Activated T-cell treated with anti-CD3 and anti-CD28 coated beads for 48 hours (primary cell): ENCODE measurements around the gene FBXL4.

Experiments used
- DNase-seq: peaks from one replicate; pipeline ENCODE4 v3.0.0-alpha.2; 2020; ENCODE audit warnings: low read depth

FBXL4 gene

DNA sequence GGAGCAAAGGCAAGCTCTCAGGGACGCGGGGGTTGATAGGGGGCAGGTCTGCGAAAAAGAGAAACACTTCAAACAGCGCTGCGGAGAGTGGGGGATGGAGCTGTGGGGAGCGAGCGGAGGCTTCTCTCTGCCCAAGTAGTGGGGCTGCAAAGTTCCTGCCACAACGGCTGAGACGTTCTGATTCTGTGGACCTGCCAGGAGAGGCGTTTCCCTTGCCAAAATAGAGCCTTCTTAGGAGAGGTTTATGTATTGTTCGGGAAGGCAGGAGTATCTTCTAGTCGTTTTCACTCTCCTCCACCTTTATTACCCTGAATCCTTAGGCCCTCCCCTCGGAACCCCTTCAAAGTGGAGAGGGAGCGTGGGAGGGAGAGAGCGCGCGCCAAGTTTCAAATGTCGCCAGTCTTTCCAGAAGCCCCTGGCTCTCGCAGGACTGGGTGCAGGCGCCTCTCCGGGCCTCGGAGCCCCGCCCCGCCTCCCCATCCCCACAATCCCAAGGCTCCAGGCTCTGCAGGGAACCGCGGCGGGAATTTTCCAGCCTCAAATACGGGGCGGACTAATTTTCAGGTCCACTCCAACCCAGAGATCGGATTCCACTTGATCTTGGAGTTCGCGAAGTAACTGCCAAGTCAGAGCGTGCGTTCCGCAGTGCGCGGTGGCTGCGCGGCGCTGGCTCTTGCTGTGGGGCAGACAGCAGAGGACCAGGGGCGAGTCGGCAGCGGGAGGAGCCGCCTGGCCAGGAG is 123.4 kb downstream of the FBXL4 start:
- no peak for DNase-seq

DNA sequence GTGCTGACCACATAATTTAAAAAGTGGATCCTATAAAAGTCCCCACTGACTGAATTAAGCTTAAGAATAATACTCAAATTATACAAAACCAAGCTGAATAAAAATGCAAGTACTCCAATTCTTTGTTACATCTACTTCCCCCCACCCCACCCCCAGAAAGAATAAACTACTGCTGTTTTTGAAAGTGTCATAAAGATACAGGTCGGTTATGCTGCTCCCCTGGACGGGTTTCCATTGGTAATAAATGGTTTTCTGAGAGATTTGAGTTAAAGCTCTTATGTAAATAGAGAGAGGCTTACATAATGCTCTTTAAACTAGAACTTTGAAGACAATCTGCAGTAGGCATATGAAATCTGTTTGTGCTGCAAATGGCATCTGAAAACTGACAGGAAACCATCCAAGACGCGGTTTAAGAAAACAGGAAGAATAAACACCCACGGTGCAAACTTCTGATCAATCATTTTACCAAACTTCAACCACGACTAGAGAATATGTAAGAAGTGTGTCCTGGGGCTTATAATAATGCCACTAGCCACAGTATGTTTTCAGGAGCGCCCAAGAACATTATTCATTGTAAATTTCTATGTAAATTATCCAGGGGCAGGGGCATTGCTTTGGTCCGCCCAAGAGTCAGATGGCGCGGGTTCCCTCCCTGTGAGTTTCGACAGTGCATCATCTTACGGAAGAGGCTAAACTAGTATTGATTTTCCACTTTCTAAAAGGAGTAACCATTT is 124.2 kb downstream of the FBXL4 start:
- no peak for DNase-seq

DNA sequence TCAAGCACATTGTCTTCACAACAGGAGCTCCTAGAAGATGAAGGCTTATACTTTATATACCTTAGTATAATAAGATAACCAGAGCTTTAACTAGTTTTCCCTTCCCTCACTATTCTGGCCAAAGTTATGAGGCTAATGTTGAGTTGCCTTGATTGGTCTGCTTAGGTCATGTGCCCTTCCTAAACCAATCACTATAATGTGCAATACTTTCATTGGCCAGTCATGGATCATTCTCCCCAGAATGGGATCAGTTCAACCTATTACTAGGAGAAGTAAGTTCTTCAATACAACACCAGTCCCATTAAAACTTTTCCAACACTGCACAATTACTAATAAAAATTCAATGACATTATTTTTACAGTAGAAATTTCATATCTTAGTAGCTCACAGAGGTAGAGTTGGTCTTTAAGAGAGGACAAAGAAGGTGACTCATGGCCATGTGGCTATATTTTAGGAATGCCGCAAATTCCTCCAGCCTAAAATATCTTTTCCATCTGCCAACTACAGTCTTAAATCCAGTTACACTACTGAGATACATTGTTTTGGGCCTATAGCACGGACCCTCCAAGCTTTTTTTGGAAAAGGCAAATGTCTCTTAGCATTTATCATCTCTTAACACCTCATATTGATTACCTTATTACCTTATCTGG is 125.9 kb downstream of the FBXL4 start:
- DNase-seq, result no peak
